AG08396 (cell line): ENCODE measurements around the gene SLC24A4.
A peak's percentile ranks its signal among the peaks of the same experiment; 100 is the strongest.

Experiments
- DNase-seq: peaks from one replicate; pipeline ENCODE4 v3.0.0; 2012; ENCODE audit warnings: low spot score, mixed read lengths

SLC24A4 gene

GRCh38 chr14:92458136-92459029, 135.4 kb downstream of the SLC24A4 start:
- DNase-seq: no peak

- DNase-seq: no peak
These were observed 136.3 kb downstream of the SLC24A4 start for GRCh38 chr14:92459030-92459949.

GRCh38 chr14:92459950-92460421, 137.0 kb downstream of the SLC24A4 start:
- DNase-seq: no peak

GRCh38 chr14:92460541-92460915, 137.6 kb downstream of the SLC24A4 start:
- no peak for DNase-seq

GRCh38 chr14:92460916-92461579, 138.1 kb downstream of the SLC24A4 start:
- peak; percentile 41 for DNase-seq

- no peak for DNase-seq
These were observed 138.9 kb downstream of the SLC24A4 start for GRCh38 chr14:92461891-92462290.

GRCh38 chr14:92462568-92462967, 139.6 kb downstream of the SLC24A4 start:
- DNase-seq: no peak

- no peak for DNase-seq
These were observed 140.2 kb downstream of the SLC24A4 start for GRCh38 chr14:92463141-92463540.

GRCh38 chr14:92464156-92464555, 141.2 kb downstream of the SLC24A4 start:
- DNase-seq: no peak

- no peak for DNase-seq
These were observed 141.8 kb downstream of the SLC24A4 start for GRCh38 chr14:92464716-92465115.

GRCh38 chr14:92465353-92466055, 142.5 kb downstream of the SLC24A4 start:
- no peak for DNase-seq

GRCh38 chr14:92466059-92466458, 143.1 kb downstream of the SLC24A4 start:
- no peak for DNase-seq

GRCh38 chr14:92469515-92469914, 146.6 kb downstream of the SLC24A4 start:
- DNase-seq: no peak

- peak; percentile 46 for DNase-seq
These were observed 147.2 kb downstream of the SLC24A4 start for GRCh38 chr14:92470215-92470614.

GRCh38 chr14:92470811-92471210, 147.8 kb downstream of the SLC24A4 start:
- no peak for DNase-seq

GRCh38 chr14:92471919-92472318, 149.0 kb downstream of the SLC24A4 start:
- DNase-seq: peak; percentile 72

- DNase-seq: no peak
These were observed 149.9 kb downstream of the SLC24A4 start for GRCh38 chr14:92472860-92473259.

GRCh38 chr14:92473261-92473968, 150.4 kb downstream of the SLC24A4 start:
- no peak for DNase-seq

GRCh38 chr14:92473969-92474535, 151.1 kb downstream of the SLC24A4 start:
- DNase-seq: no peak

- DNase-seq: no peak
These were observed 152.1 kb downstream of the SLC24A4 start for GRCh38 chr14:92475037-92475436.
